Dermis blood vessel endothelial cell (primary cell): ENCODE results near the gene NUP210. TPM values are rescaled to one million over a fixed set of nuclear protein-coding genes. Genes with fewer than 3 reads are reported as not detected.

Experiments
- DNase-seq: peaks from one replicate; pipeline ENCODE4 v3.0.0; 2010
- total RNA-seq: library from RNA; depleted of rRNA; stranded (reverse); fragments of >200 nt; gene quantifications from 2 replicates; pipeline ENCODE4 v1.2.3, GENCODE V29; 2014

NUP210 gene
- total RNA-seq, 1 donor from 2014 or later: 2.6 TPM

DNA sequence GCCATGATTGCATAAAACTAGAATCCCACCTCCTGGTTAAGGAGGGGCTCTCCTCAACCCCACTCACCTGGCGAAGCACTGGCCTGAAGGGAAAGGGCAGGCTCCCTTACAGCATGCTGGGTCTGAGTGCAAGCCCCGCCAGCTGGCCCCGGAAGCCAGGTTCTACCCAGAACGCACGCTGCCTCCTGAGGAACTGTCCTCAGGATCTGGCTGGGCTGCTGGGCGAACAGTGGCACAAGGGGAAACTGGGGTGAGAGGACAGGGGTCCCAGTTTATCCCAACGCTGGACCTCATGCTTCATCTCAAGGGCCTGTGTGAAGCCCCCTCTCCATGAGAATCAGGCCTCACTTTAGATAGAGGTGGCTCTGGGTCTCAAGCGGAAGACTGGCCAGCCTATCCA lies 47.5 kb downstream of the NUP210 start:
- no peak for DNase-seq

DNA sequence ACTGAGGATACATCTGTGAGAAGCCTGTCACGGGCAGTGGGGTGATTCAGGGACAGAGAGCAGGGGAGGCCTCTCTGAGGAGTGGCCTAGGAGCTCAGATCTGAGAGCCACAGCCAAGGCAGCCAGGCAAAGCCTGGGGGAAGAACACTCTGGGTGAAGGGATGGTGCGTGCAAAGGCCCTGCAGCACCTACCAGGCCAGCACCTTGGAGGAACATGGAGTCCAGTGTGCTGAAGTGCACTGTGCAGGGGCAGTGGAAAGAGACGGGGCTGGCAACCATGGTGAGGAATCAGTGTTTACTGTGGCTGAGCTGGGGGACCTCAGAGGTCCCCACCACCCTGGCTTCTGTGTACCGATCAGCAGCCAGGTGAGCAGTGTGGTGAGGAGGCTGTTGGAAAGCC lies 48.0 kb downstream of the NUP210 start:
- DNase-seq: no peak

DNA sequence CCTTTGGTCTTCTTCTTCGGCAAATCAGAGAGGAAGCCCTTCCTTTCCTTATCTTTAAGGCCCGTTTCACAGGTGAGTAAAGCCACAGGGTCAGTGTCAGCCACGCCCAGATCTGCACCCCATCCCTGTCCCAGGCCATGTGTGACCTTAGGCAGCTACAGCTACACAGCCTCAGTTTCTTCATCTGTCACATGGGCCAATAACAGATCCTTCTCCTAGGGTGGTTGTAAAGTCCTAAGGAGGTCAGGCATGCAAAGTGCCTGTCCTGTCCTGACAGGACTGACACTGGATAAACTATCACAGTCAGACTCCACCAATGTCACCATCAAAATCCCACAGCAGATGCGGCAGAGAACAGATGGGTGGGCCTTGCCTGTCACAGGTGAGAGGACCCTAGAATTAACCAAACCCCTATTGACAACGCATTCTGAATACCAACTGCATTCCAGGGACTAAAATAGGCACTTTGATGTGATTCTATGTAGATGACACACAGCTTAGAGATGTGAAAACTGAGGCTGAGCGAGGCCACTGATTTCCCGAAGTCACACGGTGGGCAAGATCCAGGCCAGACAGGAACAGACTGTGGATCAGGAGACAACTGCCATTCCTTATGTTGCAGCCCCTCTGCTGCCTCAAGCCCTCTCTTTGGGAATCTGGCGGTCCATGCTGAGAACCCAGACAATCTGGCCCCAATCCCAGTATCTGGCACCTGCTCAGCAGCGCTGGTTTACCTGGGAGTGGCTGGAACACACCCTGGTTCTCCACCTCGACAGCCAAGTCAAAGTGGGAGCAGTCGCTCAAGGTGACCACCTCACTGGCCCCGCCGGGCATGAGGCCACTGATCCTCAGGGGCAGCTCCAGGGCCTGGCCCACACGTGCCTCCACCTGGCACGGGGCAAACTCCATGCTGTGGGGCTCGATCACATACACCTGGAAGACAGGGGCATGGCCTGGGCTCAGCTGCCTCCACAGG lies 48.7 kb downstream of the NUP210 start:
- DNase-seq: no peak

DNA sequence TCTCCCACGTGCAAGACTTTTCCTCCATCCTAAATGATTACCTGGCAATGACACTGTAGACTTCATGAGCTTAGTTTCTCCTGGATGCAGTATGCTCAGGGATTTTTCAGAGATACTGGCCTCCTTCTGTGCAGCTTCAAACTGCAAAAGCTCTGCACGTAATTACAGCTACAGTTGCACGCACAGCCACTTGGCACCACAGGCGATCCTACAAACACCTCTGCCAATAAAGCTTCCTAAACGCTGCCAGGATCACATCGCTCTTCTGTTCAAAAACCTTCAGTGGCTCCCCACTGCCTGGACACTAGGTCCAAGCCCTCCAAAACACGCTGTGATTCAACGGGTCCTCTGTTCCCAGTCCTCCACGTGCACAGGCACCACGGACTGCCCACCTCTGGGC lies 49.5 kb downstream of the NUP210 start:
- DNase-seq: no peak

DNA sequence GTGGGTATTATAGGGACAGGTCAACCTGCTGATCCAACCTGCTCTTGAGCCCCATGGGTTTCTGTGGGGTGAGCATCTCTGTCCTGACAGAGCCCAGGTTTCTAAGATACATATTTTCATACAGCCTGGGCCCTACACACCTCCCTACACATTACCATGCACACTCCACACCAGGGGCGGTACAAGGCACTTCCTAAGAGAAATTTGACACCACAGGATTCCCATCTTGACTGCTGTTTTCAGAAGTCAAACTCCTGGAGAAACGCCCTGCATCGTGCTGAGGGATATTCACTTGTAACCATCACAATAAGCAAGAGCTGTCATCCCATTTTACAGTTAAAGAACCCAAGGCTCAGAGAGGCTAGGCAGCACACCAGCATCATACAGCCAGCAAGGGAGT lies 50.1 kb downstream of the NUP210 start:
- DNase-seq: no peak

DNA sequence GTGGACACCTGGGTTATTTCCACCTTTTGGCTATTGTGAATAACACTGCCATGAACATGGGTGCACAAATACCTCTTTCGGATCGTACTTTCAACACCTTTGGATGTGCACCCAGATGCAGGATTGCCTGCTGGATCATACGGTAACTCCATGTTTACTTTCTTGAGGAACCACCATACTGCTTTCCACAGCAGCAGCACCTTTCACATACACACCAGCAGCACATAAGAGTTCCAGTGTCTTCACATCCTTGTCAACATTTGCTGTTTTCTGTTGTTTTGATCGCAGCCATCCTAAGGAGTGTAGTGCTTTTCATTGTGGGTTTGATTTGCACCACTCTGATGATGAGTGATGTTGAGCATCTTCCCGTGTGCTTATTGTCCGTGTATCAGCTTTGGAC lies 51.3 kb downstream of the NUP210 start:
- DNase-seq: no peak

DNA sequence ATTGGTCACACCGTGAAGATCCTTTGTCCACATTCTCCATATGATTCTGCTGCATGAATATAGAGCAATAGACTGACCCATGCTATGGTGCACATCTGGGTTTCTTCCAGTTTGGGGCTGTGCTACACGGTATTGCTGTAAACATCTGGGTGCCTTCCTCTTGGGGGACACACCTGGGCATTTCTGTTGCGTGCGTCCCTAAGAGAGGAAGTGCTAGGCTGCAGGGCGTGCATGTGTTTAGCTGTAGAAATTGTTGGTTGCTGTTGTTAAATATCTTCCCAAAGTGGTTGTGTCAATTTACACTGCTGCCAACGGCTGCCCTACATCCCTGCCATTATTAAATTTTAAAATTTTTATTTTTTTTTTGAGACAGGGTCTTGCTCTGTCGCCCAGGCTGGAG lies 52.4 kb downstream of the NUP210 start:
- no peak for DNase-seq

DNA sequence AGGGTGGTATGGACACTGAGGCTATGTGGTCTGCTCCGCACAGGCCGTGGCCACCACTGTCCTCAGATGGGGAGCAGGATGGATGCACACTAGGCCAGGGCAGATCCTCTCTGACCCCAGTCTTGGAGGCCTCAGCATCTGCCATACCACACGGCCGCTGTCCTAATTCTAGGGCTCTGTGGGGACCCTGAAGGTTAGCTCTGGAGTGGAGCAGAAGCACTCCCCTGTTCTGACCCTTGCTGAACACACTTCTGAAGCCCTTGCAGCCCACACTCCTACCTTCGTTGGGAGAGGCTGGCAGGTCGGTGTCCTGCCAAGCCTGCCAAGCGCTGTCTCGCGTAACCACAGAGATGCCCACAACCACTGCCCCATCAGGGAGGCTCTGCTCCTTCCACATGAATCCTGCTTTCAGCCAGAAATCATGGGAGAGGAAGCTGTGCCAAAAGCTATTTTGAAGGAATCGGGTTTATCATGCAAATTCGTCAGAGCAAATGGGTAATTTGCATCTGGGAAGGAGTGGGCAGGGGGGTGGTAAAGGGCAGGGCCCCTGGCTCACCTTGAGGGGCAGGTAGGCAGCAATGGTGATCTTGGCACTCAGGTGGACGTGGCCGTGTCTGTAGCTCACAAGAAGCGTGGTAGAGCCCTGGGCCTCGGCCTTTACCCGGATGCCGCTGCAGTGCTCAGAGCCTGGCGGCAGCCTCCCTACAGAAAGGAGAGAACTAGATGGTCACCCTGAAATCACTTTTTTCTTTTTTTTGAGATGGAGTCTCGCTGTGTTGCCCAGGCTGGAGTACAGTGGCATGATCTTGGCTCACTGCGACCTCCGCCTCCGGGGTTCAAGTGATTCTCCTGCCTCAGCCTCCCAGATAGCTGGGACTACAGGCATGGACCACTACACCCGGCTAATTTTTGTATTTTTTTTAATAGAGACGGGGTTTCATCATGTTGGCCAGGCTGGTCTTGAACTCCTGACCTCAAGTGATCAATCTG lies 54.4 kb downstream of the NUP210 start:
- no peak for DNase-seq

DNA sequence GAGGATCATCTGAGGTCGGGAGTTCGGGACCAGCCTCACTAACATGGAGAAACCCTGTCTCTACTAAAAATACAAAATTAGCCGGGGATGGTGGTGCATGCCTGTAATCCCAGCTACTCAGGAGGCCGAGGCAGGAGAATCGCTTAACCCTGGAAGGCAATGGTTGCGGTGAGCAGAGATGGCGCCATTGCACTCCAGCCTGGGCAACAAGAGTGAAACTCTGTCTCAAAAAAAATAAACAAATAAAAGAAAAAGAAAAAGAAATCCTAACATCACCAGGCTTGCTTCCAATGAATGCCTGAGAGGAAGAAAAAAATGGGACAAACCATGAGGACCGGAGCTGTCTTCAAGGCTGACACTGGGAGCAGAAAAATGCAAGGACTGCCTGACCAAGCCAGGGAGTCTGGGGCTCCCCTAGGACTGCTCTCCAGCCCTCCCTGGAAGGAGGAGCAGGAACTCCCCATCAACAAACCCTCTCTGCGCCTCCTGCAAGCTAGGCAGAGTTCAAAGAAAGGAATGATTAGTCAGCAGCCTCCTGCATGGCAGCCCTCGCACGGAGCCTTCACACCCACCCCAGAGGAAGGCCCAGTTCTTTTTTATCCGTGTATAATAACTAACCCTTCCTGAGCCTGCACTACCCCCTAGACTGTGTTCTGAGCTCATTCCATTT lies 55.4 kb downstream of the NUP210 start:
- no peak for DNase-seq

DNA sequence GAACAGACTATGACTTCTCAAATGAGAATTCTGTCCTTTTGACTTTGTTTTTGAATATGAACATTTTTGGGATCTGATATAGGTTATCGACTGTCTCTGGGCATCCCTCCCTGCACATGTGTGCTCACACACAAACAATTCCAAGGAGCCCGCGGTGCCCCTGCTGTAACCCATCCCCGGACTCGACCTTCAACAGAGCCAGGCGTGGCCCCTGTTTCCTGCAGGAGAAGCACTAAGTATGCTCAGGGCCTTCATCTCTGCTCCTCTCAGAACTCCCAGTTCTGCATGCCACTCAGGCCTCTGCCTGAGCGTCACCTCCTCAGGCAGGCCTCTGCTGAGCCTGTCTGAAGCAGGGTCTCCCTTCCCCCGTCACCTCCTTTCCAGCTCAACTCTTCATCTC lies 57.6 kb downstream of the NUP210 start:
- DNase-seq: no peak

DNA sequence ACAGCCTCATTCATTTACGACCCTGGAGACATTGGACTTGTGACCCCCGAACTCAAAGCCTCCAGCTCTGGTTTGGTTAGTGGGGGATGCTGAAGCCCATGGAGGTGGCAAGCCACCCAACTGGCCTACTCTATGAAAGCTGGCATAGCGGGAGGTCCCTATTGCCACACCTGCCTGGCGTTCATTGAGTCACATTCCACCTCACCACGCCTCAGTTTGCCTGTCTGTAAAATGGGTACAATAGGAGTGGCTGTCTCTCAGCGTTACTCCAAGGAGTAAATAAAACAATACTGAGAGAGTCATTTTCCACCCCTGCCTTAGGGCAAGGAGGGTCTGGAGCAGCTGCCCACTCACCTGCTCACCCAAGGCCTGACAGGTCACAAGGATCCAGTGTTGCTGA lies 60.2 kb downstream of the NUP210 start:
- no peak for DNase-seq

DNA sequence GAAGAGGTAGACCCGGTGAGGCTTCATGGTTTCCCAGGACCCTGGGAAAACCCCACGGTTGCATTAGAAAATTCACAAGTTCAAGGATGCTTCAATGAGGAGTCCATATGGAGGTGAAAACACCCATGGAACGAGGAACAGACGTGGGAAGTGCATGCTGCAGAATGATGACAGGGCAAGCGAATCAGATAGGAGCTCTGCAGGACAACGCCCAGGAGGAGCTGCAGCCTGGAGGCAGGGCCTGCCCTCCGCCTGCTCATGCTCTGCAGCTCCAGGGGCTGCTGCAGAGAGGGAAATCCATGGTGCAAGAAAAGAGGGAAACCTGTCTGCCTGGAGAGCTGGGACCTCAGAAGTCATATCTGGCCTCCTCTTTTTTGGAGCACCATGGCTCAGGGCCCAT lies 61.5 kb downstream of the NUP210 start:
- DNase-seq: no peak

DNA sequence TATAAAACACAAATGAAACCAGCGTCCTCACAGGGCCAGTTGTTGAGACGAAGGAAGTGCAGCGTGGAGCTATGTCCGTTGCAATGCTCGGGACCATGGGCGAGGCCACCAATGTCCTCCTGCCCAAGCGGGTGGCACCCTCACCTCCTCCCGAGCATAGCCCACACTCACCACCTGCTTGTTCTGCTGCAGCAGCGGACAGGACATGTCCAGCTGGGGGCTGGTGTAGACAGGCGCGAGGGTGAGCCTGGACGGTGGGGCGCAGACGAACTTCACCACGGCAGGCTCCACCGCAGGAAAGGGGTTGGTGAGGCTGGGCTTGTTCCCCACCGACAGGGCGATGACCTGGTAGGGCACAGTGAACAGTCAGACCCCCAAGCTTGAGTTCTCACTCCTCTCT lies 62.1 kb downstream of the NUP210 start:
- DNase-seq: no peak

DNA sequence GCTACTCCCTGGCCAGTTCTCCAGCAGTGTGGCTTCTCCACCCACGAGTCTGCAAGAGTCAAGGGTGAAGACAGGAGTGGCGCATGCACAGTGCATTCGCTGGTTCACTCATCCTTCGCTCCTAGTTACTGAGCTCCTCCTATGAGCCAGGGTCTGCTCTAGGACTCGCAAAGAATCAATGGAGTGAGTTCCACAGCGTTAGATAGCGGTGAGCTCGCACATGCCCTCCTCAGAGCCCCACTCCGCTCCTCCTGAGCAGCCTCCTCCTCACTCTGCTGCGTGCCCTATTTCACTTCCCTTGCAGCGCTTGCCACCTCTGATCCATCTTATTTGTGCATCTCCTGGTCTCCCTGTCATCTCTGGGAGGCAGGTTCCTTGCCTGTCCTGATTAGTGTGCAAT lies 63.0 kb downstream of the NUP210 start:
- DNase-seq: no peak

DNA sequence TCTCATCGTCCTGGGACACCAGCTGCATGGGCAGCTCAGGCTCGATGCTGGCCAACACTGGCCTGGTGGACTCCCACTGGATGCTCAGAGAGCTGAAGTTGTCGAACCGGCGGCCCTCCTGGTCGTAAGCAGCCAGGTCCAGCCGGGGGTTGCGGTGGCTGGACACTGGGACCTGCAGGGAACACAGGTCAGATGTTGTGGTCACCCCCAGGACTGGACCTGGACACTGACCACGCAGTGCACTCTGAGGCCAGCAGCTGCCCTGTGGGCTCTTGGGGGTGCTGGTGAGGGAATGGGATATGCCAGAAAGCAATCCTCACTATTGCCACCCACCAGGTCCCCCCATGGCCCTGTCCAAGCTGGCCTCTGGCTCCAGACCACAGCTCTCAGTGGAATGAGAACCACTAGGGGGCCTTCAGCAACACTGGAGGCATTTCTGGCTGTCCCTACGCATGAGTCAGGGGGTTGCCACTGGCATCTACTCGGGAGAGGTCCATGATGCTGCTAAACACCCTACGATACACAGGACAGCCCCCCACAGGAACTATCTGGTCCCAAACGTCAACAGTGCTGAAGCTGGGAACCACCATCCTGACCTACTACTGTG lies 66.1 kb downstream of the NUP210 start:
- peak; percentile 23 for DNase-seq

DNA sequence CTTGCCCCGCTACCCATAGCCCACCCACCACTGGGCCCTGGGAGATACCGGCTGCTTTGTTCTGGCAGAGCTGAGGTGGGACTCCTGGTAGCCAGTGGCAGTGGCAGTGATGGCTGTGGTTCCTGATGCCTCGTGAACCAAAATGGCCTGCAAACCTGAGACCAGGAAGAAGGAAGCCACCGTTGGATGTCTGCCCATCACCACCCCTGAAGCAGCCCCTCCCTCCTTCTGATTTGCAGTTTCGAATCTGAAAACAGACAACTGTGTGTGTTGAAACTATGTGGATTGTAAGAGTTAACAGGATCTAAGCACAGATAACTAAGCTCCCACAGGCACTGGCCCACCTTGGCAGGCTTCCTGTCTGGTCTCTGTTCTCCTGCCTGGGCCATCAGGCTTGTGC lies 66.6 kb downstream of the NUP210 start:
- DNase-seq: no peak

DNA sequence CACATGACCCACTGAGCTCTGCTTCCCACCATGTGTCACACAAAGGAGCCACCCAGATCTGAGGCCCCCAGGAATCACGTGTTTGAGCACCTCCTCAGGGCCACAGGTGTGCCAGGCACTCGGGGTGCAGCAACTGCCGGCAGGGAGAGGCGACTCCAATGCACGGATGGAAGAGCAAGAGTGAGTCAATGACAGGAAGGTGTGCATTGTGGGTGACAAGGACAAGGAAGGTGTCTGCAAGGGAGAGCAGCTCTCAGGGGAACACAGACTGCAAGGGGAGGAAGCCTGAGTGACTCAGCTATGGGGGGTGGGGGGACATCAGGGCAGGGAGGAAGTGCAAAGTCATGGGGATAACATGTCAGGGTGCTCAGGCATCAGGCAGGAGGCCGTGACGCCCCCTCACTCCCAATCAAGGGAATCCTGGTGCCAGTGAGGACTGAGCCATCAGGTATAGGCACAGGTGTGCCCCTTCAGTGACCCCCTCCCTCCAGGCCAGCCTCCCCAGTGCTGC lies 67.4 kb downstream of the NUP210 start:
- peak; percentile 8 for DNase-seq

DNA sequence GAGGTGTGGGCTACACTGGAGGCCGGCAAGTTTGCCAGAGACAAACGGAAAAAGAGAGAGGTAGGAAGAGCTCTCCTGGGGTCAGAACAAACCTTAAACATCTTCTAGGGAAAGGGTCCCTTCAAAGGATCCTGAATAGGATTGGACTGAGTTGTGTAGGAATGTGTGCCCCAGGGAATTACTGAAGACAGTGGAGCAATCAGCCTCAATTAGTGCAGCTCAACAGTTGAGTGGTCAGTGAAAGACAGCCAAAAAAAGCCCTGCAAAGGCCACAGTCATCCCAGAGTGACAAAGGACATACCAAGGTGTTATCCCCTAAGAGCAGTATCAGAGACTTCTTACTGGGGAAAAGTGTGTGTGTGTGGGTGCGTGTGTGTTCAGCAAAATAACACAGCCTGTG lies 70.3 kb downstream of the NUP210 start:
- DNase-seq: no peak

DNA sequence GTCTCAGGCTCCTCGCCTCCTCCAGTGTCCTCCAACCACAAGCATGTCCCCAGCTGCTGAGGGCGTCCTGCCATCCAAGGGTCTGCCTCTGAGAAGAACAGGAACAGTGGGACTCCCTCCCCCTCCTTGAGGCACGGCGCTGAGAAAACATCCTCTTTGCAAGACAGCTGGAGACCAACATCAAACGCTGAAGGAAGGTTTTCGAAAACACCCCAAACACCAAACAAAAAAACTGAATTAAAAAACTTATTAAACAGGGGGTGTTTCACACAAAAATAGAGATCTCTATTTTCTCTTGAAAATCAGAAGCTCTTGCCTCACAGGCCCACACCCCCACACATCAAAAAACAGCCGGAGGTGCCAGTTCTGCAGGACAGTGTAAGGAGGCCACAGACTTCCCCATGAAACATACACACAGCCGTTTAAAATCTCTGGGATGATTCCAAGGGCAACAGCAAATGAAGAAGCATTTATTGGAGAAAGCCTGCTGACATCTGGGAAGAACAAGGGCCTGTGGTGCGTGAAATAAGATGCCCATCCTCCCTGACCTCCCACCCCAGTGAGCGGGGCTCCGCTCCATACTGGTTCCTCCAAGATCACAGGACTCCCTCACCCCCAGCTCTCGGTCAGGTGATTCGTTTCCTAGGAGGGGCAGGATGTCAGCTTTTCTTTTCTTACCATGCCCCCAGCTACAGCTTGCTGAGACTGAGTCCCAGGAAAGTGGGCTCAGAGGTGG lies 71.3 kb downstream of the NUP210 start:
- no peak for DNase-seq

DNA sequence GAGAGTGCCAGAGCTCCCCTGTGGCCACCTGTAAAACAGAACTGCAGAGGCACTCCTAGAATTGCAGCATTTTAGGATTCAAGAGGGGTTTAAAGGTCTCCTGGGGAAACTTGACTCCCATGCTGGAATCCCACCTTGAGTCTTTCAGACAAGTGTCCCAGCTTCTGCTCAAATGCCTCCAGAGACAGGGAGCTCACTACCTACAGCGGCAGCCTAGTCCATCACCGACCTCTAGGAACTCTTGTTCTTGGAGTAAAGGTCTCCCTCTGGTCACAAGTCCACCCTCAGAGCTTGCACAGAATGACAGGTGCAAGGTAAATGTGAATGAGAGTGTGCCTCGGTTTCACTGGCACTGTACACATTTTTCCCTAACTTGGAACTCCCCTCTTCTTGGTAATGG lies 72.0 kb downstream of the NUP210 start:
- DNase-seq: no peak

DNA sequence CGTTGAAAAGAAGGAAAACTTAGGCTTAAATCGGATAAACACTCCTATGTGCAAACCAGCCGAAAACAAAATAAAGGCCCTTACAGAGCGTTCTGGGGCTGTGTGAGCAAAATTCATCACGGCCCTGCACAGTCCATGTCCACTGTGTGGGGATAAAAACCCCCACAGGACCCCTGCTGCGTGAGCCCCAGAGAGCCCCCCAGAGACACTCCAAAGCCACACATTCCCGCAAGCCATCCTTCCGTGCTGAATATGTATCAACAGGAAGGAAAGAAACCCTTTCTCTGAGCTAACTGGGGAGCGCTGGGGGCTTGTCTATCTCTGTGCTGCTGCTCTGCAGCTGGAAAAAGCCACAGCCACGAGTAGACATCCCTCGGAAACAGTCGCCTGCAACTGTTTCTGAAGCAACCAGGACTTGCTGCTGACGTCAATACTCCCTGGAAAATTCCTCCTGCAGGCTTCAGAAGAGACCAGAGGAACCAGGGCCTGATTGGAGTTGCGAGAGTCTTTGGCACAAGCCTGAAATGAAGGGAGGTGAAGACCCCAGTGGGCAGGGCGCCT lies 72.7 kb downstream of the NUP210 start:
- DNase-seq: no peak
